Activated effector memory CD4-positive, alpha-beta T cell treated with Interleukin-2 at 50 U/mL for 16 hours (primary cell): Measurements from ENCODE around the gene ANKRD24.
"Not testable (repeated sequence)": the region's sequence is repeated elsewhere in the genome, so short reads cannot be mapped to it uniquely, and the experiment has no call there.

Experiments used
- DNase-seq: peaks from one replicate; pipeline ENCODE4 v3.0.0-alpha.2; 2020

Gene ANKRD24

DNA sequence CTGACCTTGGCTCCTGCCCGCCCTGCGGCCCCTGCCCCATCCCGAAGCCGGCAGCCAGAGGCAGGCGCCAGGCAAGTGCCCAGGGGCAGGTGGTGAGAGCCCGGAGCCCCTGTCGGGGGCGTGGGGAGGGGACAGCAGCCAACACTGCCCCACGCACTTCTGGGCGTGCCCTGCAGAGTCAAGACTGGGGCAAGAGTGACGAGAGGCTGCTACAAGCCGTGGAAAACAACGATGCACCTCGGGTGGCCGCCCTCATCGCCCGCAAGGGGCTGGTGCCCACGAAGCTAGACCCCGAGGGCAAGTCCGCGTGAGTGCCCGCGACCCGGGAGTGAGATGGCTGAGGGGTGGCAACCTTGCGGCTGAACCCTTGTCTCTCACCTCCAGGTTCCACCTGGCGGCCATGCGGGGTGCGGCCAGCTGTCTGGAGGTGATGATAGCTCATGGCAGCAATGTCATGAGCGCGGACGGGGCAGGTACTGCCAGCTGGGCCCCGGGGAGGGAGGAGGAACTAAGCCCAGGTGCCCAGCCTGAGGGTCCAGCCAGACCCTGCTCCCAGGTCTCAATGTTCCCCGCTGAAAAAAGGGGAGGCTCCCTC, 17.3 kb downstream of the ANKRD24 start:
- no peak for DNase-seq

- no peak for DNase-seq
Observed at GRCh38 chr19:4200940-4201542, 18.6 kb downstream of the ANKRD24 start.

DNA sequence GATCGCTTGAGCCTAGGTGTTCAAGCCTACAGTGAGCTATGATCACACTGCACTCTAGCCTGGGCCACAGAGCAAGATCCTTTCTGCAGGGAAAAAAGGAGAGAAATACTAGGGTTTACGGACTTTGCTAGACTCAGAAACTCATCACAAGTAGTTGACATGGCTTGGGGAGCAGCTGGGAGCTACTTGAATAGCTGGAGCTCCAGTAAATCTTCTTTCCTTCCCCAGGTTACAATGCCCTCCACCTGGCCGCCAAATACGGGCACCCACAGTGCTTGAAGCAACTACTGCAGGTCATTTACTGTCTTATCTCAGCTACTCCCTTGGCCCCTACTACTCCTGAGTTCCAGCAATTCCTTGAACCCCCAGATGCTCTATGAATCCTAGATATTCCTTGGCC, 19.3 kb downstream of the ANKRD24 start:
- no peak for DNase-seq

DNA sequence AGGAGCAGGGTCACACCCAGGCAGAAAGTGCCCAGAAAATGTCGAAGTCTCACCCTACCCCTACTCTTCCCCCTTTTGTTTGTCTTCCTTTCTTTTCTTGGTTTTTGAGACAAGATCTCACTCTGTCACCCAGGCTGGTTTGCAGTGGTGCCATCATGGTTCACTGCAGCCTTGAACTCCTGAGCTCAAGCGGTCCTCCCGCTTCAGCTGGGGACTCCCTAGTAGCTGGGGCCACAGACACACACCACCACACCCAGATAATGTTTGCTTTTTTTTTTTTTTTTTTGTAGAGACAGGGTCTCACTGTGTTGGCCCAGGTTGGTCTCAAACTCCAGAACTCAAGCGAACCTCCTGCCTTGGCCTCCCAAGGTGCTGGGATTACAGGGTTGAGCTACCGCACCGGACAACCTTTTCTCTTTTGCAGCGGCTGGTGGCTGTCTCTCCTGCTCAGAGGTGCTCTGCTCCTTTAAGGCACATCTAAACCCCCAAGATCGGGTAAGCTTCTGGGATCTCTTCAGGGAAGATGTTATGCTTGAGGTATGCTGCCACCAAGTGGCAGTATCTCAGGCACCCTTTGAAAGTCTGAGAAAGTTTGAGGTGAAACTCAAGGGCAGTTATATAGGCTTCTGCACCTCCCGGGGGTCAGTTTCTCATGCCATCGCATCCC, 24.5 kb downstream of the ANKRD24 start:
- no peak for DNase-seq

DNA sequence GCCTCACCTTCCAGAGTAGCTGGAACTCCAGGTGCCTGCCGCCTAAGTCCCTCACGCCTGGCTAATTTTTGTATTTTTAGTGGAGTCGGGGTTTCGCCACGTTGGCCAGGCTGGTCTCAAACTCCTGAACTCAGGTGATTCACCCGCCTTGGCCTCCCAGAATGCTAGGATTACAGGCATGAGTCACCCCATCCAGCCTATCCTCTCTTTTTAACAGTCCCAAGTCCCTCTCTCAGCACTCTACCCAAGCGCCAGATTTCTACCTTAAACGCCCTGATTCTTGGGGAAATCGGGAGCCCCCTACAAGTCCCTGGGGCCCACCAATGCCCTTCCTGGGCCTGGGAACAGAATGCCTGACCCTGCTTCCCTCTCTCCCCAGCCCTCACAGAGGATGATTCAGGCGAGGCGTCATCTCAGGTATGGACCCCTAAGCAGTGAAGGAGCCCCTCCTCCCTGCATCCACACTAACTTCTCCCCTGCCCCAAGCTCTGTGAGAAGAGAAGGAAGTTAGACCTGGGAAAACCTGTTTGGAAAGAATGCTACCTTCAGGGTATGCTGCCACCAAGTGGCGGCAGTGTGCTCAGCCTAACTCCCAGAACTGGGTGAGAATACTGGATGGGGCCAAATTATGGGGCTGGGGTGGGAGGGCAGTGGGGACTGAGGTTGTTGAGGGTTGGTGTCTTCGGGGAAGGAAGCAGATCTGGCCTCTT, 26.1 kb downstream of the ANKRD24 start:
- DNase-seq = no peak

DNA sequence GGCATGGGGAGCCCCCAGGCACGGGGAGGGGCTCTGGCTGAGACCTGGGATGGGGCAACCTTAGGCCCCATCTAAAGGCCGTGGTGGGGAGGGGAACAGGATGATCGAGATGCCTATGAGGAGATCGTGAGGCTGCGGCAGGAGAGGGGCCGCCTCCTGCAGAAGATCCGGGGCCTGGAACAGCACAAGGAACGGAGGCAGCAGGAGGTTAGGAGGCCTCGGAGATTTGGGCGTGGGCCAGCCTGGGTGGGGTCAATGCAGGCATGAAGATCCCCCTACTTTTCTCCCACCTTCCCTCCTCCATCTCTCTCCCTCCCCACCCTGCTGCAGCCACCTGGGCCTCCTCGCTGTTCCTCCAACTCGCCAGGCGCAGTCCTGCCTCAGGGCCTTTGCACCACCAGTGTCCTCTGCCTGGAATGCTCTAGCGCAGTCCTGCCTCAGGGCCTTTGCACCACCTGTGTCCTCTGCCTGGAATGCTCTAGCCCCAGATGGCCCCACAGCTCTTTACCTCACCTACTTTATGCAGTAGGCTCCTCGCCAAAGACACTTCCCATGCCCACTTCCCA, 27.8 kb downstream of the ANKRD24 start:
- DNase-seq = no peak

DNA sequence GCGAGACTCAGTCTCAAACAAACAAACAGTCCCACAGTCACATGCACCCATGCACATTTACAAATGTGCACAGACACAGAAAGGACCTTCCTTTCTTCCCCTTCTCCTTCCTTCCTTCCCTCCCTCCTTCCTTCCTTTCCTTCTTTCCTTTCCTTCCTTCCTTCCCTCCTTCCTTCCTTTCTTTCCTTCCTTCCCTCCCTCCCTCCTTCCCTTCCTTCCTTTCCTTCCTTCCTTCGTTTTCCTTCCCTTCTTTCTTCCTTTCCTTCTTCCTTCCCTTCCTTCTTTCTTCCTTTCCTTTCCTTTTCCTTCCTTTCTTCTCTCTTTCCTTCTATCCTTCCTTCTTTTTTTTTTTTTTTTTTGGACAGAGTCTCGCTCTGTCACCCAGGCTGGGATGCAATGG, 30.6 kb downstream of the ANKRD24 start:
- no peak for DNase-seq

DNA sequence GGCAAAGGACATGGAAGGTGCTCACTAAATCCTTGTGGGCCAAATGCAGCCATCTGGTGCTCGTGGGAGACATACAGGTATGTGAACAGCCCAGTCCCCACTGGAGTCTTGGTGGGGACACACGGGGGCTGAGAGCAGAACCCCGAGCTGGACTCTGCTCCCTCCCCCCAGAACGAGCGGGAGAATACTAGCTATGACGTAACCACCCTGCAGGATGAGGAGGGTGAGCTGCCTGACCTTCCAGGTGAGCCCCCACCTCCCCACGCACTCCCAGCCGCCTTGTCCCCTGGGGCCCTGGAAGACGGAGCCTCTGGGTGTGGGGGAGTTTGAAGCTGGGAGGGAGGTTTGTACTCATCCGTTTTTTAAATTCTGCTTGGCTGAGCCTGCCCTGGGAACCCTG, 33.3 kb downstream of the ANKRD24 start:
- no peak for DNase-seq

DNA sequence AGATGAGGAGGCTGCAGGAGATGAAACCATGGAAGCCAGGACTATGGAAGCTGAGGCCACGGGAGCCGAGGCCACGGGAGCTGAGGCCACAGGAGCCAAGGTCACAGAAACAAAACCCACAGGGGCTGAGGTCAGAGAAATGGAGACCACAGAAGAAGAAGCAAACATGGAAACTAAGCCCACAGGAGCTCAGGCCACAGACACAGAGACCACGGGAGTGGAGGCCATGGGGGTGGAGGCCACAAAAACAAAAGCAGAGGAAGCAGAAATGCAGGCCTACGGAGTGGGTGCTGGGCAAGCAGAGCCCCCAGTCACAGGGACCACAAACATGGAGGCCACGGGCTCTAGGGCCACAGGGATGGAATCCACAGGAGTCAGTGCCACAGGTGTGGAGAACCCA, 34.4 kb downstream of the ANKRD24 start:
- DNase-seq = no peak

DNA sequence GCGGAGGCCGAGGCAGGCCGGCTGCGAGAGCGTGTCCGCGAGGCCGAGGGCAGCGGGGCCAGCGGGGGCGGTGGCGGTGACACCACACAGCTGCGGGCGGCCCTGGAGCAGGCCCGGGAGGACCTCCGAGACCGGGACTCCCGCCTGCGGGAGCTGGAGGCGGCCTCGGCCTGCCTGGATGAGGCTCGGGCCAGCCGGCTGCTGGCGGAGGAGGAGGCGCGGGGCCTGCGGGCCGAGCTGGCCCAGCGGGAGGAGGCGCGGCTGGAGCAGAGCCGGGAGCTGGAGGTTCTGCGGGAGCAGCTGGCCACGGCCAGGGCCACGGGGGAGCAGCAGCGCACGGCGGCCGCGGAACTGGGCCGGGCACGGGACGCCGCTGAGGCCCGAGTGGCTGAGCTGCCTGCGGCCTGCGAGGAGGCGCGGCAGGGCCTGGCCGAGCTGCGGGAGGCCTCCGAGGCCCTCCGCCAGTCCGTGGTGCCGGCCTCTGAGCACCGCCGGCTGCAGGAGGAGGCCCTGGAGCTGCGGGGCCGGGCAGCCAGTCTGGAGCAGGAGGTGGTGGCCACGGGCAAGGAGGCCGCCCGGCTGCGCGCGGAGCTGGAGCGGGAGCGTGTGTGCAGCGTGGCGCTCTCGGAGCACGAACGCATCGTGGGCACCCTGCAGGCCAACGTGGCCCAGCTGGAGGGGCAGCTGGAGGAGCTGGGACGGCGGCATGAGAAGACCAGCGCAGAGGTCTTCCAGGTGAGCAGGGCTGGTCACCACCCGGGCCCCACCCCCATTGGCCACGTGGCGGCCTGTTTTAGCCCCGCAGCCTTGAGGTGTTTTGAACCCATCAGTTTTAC, 35.2 kb downstream of the ANKRD24 start:
- no peak for DNase-seq

DNA sequence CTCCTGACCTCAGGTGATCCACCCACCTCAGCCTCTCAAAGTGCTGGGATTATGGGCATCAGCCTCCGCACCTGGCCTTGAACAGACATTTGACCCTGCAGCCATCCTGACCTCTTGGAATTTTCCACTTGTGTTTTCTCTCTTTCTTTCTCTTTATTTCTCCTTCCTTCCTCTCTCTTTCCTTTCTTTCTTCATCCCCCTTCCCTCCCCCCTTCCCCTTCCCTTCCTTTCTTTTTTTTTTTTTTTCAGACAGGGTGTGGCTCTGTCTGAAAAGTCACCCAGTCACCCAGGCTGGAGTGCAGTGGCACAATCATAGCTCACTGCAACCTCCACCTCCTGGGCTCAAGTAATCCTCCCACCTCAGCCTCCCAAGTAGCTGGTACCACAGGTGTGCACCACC, 36.0 kb downstream of the ANKRD24 start:
- not testable (repeated sequence) for DNase-seq

DNA sequence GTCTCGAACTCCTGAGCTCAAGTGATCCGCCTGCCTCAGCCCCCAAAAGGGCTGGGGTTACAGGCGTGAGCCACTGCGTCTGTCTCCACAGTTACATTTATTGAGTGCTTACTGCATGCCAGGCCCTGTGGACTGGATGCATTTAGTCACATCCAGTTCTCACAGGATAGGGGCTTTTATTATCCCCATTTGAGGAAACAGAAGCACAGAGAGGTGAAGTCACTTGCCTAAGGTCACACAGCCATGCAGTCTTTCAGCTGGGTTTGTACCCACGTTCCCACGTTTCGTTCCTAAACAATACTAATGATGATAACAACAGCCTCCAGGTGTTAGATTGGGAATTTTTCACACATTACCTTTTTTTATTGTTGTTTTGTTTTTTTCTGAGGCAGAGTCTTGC, 37.7 kb downstream of the ANKRD24 start:
- no peak for DNase-seq

GRCh38 chr19:4224470-4224869, 42.0 kb downstream of the ANKRD24 start:
- no peak for DNase-seq

DNA sequence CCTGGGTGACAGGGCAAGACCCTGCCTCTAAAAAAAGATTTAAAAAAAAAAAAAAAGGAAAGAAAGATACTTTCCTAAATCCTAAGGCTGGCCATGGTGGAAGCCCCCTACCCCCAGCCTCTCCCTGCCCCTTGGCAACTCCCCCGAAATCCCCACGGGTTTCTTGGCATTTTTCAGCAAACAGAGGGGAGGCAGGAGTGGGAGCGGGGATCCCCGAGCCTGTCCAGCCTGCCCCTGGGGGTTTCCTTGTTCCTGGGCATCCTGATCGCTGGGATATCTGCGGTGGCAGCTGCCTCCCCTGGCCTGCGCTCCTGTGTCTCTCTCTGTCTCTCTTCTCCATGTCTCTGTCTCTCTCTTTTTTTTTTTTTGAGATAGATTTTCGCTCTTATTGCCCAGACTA, 43.4 kb downstream of the ANKRD24 start:
- no peak for DNase-seq

DNA sequence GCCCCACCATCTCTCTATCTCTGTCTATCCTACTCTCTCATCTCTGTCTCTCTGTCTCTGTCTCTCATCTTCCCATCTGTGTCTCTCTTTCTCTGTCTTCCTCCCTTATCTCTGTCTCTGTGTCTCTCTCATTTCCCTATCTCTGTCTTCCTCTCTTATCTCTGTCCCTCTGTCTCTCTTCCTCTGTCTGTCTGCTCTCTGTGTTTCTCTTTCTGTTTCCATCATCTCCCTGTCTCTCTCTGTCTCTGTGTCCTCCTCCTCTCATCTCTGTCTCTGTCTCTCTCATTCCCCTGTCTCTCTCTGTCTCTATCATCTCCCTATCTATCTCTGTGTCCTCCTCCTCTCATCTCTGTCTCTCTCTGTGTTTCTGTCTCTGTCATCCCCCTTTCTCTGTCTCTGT, 45.3 kb downstream of the ANKRD24 start:
- DNase-seq = no peak

GRCh38 chr19:4228765-4229178, 46.3 kb downstream of the ANKRD24 start:
- DNase-seq = no peak

GRCh38 chr19:4229179-4229931, 46.9 kb downstream of the ANKRD24 start, which contains the start of gene EBI3:
Gene EBI3, plus strand, starts transcription at chr19:4229523. Its CDS starts 28 bp downstream, at chr19:4229551.
- DNase-seq = no peak

DNA sequence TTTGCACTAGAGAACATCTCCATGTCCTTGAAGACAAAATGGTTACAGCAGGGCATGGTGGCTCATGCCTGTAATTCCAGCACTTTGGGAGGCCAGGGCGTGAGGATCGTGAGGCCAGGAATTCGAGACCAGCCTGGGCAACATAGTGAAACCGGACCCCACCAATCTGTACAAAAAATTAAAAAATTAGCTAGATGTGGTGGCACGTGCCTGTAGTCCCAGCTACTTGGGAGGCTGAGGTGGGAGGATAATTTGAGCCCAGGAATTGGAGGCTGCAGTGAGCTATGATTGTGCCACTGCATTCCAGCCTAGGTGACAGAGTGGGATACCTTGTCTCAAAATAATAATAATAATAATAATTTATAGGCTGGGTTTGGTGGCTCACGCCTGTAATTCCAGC, 47.7 kb downstream of the ANKRD24 start:
- DNase-seq = not testable (repeated sequence)

DNA sequence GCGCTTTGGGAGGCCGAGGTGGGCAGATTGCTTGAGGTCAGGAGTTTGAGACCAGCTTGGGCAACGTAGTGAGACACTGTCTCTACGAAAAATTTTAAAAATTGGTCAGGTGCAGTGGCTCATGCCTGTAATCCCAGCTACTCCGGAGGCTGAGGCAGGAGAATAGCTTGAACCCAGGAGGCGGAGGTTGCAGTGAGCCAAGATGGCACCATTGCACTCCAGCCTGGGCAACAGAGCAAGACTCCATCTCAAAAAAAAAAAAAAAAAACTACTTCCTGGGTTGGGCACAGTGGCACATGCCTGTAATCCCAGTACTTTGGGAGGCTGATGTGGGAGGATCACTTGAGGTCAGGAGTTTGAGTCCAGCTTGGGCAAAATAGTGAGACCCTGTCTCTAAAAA, 49.0 kb downstream of the ANKRD24 start:
- DNase-seq = not testable (repeated sequence)

GRCh38 chr19:4232139-4232538, 49.6 kb downstream of the ANKRD24 start:
- not testable (repeated sequence) for DNase-seq

DNA sequence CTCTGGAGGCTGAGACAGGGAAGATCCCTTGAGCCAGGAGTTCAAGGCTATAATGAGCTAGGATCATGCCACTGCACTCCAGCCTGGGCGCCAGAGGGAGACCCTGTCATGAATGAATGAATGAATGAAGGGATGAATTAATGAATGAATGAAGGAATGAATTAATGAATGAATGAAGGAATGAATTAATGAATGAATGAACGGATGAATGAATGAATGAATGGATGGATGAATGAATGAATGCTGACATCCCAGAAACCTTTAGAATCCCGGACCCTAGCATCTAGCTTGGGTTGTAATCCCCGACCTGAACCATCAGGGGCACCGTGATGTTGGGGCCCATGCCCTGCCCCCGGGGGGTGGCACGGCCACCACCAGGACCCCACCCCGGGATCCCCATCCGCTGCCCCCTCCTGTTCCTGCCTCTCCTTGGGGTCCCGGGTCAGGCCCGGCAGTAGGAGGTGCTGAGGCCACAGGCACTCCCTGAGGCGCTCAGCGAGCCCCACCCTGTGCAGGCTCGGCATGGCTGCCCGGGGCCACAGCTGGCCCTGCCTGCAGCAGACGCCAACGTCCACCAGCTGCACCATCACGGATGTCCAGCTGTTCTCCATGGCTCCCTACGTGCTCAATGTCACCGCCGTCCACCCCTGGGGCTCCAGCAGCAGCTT, 50.3 kb downstream of the ANKRD24 start:
- no peak for DNase-seq
